ENCODE measurements around the gene NACAD.
A peak's percentile ranks its signal among the peaks of the same experiment; 100 is the strongest.

The NACAD gene

DNA sequence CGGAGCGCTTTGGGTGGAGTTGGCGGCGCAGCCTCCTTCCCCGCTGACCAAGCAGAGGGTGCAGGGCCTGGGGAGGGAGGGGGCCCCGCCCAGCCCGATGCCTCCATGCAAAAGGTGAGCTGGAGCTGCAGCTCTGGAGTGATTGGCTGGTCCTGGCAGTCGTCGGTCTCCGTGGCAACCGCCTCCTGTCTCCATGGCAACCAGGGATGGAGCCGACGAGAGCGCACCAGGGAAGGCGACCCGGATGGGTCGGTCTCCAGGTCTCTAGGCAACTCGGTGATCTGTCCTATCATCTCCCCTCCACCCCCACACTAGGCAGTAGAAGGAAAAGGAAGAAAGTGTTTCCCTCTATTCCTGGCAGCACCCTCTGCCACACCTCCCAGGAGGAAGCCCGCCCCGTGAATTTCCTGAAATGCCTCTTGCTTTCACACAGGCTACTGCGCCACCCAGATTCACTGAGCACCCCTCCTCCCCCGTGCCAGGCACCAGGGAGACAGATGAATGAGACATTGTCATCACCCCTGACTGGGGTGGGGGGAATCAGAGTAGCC is 647 bp upstream of the NACAD start:
- peak; percentile 61 for DNase-seq

GRCh38 chr7:45088146-45088701 is 545 bp downstream of the NACAD start:
- no peak for DNase-seq

DNA sequence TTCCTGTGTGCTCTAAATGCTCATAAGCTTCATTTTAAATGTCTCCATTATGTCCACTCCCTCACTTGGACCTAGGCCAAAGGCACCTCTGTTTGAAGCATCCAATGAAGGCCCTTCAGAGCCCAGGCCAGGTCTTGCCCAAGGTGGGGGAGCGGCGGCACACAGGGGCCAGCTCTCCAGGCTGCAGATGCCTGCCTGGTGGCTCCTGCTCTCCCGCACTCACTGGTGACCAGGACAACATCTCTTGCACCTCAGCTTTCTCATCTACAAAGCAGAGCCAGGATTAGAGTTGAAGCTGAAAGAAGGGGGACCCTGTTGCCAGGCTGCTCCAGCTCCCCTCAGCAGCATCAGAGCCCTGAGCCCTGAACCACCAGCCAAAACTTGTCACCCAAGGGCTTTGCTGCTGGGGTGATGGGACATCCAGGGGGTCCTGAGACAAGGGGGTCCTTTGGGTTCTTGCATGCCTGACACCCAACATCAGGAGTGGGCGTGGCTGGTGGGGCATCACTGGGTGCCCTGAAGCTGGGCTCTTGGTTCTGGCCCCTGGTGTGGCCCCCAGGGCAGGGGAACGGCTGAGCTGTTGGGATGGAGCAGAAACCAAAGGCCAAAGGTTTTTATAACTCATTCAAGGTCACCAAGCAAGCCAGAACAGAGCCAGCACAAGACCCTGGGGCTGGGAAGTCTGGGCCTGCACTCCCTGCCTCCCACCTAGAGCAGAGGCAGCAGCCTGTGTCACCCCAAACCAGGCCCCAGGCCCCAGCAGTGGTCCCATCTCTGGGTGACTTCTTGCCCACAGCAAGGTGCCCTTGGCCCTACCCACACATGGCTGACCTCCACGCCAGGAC is 1.2 kb downstream of the NACAD start:
- no peak for DNase-seq

DNA sequence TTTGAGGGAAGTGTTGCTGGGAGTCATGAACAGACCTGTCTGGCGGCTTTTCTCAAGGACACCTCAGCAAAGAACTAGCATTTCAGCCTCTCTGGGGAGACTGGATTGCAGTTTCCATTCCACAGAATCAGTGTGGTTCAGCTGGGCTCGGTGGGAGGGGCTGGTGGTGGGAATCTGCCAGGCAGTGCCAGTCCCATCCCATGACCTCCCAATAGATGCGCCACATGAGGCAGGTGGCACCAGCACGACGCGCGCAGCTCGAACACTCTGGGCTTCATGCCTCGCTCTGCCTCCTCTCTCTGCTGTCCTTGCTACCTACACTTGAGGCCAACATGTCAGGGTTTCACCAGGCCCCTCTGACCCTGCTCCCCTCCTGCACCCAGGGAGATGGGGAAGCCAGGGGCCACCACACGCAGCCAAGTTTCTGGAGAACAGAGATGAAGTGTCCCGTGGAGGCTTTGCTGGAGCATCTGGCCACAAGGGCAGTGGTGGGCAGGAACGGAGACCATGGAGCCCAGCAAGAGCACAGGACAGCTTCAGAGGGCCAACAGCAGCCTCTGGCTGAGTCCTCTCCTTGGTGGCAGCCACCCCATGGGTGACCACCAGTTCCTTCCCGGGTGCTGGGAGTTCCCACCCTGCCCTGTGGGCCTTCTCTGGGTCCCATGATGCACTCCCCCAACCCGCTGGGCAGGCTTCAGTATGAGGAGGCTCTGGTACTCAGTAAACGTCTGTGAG is 2.3 kb downstream of the NACAD start:
- DNase-seq: no peak

DNA sequence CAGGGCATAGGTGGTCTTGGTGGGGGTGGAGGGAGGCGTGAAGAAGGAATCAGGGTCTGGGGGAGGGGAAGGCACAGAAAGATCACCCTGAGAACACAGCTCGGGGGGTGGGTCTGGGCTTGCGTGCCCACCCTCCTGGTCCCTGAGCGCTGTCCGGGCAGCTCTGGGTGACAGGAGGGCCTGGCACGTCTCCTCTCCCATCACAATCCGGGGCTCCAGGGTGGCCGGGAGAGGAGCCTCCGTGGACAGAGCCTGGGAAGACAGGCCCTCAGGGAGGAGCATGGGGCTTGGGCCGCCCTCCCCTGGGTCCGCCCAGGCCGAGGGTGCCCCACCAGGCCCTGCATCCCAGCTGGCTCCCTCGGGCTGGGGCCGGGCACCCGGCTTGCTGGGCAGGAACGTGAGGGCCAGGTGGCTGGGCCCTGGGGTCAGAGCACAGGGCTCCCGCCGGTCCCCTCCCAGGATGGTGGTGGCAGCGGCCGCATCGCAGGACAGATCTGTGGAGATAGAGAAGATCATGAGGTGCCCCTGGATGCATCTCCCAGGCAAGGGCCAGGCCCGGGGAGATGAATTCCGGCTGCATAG is 3.1 kb downstream of the NACAD start:
- DNase-seq: no peak

DNA sequence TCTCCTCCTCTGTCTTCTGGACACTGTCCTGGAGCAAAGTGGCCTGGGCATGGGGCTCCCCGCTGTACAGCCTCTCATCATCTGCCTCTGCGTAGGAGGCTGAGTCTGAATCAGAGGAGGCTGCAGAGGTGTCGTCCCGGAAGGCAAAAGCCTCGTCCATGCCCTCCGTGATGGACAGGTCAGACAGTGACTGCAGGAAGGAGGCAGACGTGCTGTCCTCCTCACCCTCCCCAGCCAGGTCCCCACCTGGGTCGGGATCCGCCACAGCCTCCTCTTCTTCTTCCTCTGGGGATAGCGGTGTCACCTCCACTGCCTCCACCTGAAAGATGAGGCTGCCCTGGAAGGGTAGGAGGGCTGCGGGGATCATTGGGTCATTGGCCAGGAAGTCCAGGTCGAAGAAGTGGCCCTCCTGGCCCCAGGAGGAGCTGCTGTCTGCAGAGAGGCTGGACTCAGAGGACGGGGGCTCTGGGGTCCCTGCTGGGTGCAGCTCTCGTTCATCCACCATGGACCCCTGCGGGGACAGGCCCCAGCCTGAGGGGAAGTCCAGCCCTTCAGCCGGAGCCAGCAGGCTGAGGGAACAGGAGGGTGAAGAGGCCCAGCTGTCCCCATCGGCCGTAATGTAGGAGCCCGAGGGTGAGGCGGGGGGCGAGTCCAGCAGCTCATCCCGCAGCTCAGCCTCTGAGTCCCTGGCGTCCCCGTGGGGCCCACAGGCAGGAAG is 3.7 kb downstream of the NACAD start:
- no peak for DNase-seq

DNA sequence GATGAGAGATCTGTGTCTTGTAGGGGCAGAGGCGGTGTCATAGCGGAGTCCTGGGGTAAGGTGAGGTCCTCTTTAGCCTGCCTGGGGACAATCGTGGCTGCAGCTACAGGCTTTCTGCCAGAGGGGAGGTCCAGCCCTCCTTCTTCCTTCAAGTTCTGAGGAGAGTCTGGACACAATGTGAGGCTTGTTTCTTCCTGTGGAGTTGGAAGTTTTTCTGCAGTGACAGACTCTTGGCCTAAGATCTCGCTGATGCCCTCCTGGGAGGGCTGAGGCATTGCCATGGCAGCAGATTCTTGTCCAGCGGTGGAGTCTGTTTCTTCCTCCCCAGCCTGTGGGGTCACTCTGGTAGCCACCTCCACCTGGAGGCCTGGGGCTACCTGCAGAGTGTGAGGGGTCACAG is 4.4 kb downstream of the NACAD start:
- DNase-seq: no peak

DNA sequence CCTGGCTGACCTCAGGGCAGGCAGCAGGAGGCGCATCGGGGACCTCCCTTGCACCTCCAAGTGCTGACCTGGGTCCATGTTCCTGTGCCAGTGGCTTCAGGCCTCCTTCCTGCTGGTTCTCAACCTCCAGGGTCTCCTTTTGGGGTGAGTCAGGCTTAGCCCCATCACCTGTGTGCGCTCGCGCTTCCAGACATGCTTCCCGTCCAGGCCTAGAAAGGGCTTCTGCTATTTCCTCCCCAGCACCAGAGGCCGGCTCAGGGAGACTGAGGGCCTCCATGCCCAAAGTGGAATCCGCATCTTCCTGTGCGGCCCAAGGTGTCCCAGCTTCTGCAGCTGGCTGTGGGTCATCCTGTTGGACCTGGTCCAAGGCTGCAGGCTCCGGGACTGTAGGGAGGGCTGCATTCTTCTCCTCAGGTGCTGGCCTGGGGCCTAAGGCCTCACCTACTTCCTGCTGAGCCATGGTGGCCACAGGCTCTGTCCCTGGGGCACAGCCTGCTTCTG is 5.9 kb downstream of the NACAD start:
- DNase-seq: no peak

DNA sequence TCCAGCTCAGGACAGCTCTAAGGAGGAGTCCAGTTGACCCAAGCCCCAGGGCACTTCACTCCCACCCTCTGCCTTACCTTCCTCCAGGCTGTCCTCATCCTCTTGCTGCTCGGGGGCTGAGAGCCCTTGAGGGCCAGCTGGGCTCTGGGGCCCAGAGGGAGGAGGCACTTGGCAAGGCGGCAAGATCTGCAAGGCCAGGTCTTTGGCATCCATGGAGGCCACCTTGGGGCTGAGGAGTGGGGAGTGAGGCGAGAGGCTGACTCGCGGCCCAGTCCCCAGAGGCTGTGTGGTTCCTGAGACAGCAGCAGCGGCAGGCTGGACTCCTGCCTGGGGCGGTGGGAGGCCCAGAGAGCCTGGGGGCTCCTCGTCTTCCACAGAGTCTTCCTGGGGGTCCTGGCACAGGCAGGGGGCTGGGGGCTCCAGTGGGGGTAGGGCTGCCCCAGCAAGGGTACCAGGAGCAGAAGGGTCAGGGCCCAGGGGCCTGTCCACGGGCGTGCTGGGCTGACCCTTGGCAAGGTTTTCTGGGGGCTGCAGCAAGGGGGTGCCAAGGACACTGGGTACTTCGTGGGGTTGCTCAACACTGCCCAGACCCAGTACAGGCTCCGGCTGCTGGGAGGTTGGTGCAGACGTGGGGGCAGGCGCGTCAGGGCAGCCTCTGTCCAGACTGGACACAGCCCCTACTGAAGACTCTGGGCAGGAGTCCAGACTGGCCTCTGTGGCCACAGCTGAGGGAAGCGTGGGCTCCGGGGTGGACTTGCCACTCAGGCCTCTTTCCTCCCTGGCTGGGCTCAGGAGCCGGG is 6.5 kb downstream of the NACAD start:
- DNase-seq: no peak

GRCh38 chr7:45081670-45081974 is 7.1 kb downstream of the NACAD start:
- no peak for DNase-seq

DNA sequence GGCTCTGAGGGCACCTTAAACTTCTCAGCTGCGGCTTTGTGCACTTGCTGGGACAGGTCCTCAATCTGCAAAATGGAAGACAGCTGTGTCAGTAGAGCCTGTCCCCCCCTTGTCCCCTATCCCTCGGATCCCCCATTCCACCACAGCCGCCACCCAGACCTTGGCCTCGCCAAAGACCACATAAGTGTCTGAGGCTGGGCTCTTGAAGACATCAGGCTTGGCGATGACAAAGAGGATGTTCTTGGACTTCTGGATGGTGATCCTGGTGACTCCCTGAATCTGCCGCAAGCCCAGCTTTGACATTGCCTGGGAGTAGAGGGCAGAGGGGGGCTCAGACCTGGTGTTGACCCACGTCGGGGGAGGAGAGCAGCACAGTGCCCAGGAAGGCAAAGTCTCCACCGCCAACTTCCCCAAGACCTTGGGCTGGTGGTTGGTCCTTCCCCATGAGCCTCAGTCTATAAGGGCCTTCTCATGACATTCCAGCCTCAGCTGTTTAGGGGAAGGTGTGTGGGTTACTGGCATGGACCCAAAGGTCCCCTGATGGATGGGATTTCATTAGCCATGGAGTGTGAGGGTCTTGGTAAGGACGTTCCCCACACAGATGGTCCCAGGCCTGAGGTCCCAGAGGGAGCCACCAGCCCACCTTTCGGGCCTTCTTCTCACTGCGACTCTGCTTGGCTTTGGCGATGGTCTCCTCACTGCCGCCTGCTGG is 7.7 kb downstream of the NACAD start:
- DNase-seq: no peak

DNA sequence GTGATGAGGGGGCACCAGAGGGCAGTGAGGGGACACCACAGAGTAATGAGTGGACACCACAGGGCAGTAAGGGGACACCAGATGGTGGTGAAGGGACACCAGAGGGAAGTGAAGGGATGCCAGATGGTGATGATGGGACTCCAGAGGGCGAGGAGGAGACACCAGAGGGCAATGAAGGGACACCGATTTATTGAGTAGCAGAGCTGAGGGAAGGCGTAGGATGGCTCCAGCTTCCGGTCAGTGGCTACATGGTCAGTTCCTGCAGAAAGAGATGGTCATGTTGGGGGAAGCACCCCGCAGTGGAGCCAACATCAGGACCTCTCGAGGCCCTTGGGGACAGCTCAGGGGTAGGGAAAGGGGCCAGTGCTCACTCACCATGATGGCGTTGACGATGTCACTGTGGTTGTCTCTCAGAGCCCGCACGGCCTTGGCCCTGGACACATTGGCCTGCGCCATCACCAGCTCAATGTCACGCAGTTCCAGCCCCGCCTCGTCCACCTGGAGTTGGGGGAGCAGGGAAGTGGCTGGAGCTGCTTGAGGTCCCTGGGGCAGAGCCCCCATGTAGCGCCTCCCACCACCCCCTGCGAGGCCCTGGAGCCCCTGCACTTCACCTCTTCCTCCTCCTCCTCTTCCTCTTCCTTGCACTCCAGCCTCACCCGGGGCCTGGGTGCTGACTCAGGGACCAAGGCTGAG is 8.4 kb downstream of the NACAD start:
- DNase-seq: no peak

DNA sequence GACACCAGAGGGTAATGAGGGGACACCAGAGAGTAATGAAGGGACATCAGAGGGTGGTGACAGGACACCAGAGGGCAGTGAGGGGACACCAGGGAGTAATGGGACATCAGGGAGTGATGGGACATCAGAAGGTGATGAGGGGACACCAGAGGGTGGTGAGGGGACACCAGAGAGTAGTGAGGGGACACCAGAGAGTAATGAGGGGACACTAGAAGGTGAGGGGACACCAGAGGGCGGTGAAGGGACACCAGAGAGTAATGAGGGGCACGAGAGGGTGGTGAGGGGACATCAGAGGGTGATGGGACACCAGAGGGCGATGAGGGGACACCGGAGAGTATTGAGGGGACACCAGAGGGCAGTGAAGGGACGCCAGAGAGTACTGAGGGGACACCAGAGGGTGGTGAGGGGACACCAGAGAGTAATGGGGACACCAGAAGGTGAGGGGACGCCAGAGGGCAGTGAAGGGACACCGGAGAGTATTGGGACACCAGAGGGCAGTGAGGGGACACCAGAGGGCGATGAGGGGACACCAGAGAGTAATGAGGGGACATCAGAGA is 10.6 kb downstream of the NACAD start:
- DNase-seq: no peak

DNA sequence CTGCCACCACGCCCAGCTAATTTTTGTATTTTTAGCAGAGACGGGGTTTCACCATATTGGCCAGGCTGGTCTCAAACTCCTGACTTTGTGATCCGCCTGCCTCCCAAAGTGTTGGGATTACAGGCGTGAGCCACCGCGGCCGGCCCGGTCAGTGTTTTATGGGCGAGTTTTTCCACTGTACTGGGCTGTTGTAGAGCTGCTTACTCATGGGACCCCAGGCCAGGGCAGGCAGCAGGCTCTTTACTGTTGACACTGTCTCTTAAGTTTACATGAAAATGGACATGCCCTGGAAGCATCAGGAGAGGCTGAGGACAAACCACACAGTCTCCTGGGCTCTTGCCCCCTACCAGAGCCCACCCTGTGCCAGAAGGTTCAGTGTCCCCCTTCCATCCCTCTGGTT is 11.2 kb downstream of the NACAD start:
- DNase-seq: no peak

DNA sequence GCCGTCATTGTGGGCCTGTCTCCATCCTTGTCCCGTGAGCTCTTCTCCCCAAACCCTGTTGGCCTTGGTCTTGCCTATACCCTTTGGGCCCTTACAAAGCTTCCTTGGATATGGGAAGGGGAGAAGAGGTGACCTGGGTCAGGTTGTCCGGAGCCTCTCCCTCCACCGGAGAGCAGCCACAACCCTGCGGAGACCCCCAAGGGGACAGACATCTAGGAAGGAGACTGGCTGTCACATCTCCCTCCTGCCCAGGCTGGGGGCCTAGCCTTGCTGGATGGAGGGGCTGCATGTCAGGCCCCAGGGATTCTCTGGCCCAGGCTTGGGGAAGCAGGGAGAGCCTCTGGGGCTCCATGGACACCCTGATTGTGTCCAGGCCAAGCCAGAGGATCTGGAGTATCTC is 11.8 kb downstream of the NACAD start:
- no peak for DNase-seq

GRCh38 chr7:45075871-45076796 is 12.6 kb downstream of the NACAD start:
- DNase-seq: no peak

- no peak for DNase-seq
These were observed 13.5 kb downstream of the NACAD start for GRCh38 chr7:45075355-45075644.

GRCh38 chr7:45074528-45075354 is 14.0 kb downstream of the NACAD start:
- DNase-seq: no peak

Measured in effector CD8-positive, alpha-beta T cell (primary cell).